Measurements from ENCODE around the gene RWDD4. TPM values are rescaled to one million over a fixed set of nuclear protein-coding genes. Genes with fewer than 3 reads are reported as not detected.

Gene RWDD4
- polyA plus RNA-seq (2013) = 22.0 and 22.3 TPM in 2 replicates

DNA sequence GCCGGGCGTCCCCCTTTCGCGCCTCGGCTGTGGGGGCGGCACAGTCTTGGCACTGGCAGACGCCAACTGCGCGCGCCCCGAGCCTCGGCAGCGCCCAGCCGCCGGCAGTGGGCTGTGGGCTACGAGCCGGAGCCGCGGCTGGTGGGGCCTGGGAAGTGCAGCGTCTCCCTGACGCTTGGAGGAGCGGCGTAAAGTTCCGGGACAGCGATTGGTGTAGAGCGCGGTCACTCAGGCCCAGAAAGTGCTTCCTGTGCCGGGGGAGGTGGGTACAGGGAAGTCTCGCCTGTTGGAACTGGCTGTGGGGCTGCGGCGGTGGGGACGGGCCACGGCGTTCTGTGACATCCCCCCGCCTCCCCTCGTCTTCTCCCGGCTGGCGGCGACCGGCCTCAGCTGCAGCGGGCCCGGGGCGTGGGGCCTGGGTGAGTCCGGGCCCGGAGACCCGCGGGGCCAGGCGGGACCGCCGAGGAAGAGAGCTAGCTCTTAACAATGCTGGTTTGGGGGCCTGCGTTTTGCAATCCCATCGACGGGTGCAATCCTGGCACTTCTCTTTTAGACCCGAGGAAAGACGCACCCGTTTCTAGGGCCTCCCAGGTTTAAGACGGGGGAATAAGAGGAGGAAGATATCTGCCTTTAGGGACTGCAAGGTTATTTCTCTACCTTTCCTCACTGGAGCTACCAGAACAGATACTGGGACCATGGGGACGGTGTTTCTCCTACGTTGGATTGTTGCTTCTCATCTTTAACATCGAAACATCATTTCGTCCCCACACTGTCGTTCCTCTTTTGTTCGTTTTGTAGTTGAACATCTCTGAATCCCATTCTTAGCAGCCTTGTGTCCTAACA, at the start of gene RWDD4, which contains the start of gene TRAPPC11:
Gene RWDD4, minus strand, starts transcription at position 157 of the 843 bp plus-strand sequence. CDS start 233 bp downstream, outside the sequence.
Gene TRAPPC11, plus strand, starts transcription at position 265 of the 843 bp plus-strand sequence. CDS start 4,575 bp downstream, outside the sequence.
- peak; percentile 98 to 99 for DNase-seq
- H2BK5ac ChIP-seq (ENCODE audit: low read depth, low read length, poor library complexity) = peak within 1 kb of the TSS; percentile 58
- peak within 1 kb of the TSS; percentile 86 for H3K4me2 ChIP-seq (ENCODE audit: low read length)
- peak within 1 kb of the TSS; percentile 91 for H3K9ac ChIP-seq (ENCODE audit: low read length)
- peaks cover 7% of the 10 kb centered on the region for H3K79me2 ChIP-seq (ENCODE audit: control insufficient read depth, insufficient read depth, low read length, poor library complexity)
- no peaks in the 10 kb centered on the region for H3K27me3 ChIP-seq (ENCODE audit: insufficient read depth, low read length)
- H2BK120ac ChIP-seq (ENCODE audit: insufficient read depth, low read length, poor library complexity) = peak within 1 kb of the TSS; percentile 79
- peaks cover 0 to 5% of the 10 kb centered on the region in 2 experiments for H3K4me1 ChIP-seq (ENCODE audit: control insufficient read depth in 1 of 2, insufficient read depth in 2 of 2, low read length in 2 of 2)
- H3K4ac ChIP-seq (ENCODE audit: low read depth, low read length) = peak within 1 kb of the TSS; percentile 61
- peak within 1 kb of the TSS; percentile 84 for H4K91ac ChIP-seq (ENCODE audit: low read depth, low read length)
- H4K8ac ChIP-seq (ENCODE audit: low read depth, low read length) = peak within 1 kb of the TSS; percentile 84
- no peak within 1 kb of the TSS for H2AK5ac ChIP-seq (ENCODE audit: low read length)
- peak within 1 kb of the TSS; percentile 57 for H3K18ac ChIP-seq (ENCODE audit: low read length)
- no peak within 1 kb of the TSS for H3K23ac ChIP-seq (ENCODE audit: low read length)
- peaks cover 7% of the 10 kb centered on the region for H3K79me1 ChIP-seq (ENCODE audit: low read length)
- peaks cover 0 to 5% of the 10 kb centered on the region in 2 experiments for H3K36me3 ChIP-seq (ENCODE audit: control insufficient read depth in 1 of 2, insufficient read depth in 2 of 2, low read length in 2 of 2)
- peak within 1 kb of the TSS; percentile 98 for H2AFZ ChIP-seq (ENCODE audit: insufficient read depth, low read length, poor library complexity)
- peak within 1 kb of the TSS; percentile 93 for H3K4me3 ChIP-seq (ENCODE audit: low read depth, low read length)
- H3K27ac ChIP-seq (ENCODE audit: low read depth, low read length) = peak within 1 kb of the TSS; percentile 34
- no peak within 1 kb of the TSS for H2BK12ac ChIP-seq (ENCODE audit: low read length)
- H3K9me3 ChIP-seq (ENCODE audit: insufficient read depth, low read depth, low read length) = no peaks in the 10 kb centered on the region
- peak within 1 kb of the TSS; percentile 89 for H3K14ac ChIP-seq (ENCODE audit: low read length)
- WGBS (ENCODE audit: extremely low coverage, insufficient coverage, insufficient read length) = no CpG with 5 or more reads among the region's 63 CpGs
- peak within 1 kb of the TSS; percentile 70 for H4K12ac ChIP-seq (ENCODE audit: low read depth, low read length)

GRCh38 chr4:183702492-183702891, 43.5 kb upstream of the RWDD4 start:
- H3K4me2 ChIP-seq (ENCODE audit: low read length) = no peak overlapping the region
- H3K18ac ChIP-seq (ENCODE audit: low read length) = no peak overlapping the region
- H3K9ac ChIP-seq (ENCODE audit: low read length) = no peak overlapping the region
- no peak overlapping the region for H3K4ac ChIP-seq (ENCODE audit: low read depth, low read length)
- no peak overlapping the region for H4K8ac ChIP-seq (ENCODE audit: low read depth, low read length)
- no peaks in the 10 kb centered on the region for H3K79me2 ChIP-seq (ENCODE audit: control insufficient read depth, insufficient read depth, low read length, poor library complexity)
- no peak overlapping the region for H2AK5ac ChIP-seq (ENCODE audit: low read length)
- no peak overlapping the region for H4K12ac ChIP-seq (ENCODE audit: low read depth, low read length)
- DNase-seq = no peak
- H2BK120ac ChIP-seq (ENCODE audit: insufficient read depth, low read length, poor library complexity) = no peak overlapping the region
- H2BK5ac ChIP-seq (ENCODE audit: low read depth, low read length, poor library complexity) = no peak overlapping the region
- no peak overlapping the region for H3K14ac ChIP-seq (ENCODE audit: low read length)
- H3K27ac ChIP-seq (ENCODE audit: low read depth, low read length) = no peak overlapping the region
- no peak overlapping the region for H3K23ac ChIP-seq (ENCODE audit: low read length)
- H3K79me1 ChIP-seq (ENCODE audit: low read length) = no peaks in the 10 kb centered on the region
- H2AFZ ChIP-seq (ENCODE audit: insufficient read depth, low read length, poor library complexity) = no peak overlapping the region
- no peaks in the 10 kb centered on the region for H3K27me3 ChIP-seq (ENCODE audit: insufficient read depth, low read length)
- WGBS (ENCODE audit: extremely low coverage, insufficient coverage, insufficient read length) = no CpG with 5 or more reads among the region's 1 CpG
- no peak overlapping the region for H4K91ac ChIP-seq (ENCODE audit: low read depth, low read length)
- H3K9me3 ChIP-seq (ENCODE audit: insufficient read depth, low read depth, low read length) = no peaks in the 10 kb centered on the region
- H3K4me3 ChIP-seq (ENCODE audit: low read depth, low read length) = no peak overlapping the region
- H3K36me3 ChIP-seq (ENCODE audit: control insufficient read depth in 1 of 2, insufficient read depth in 2 of 2, low read length in 2 of 2) = peaks cover 17 to 31% of the 10 kb centered on the region in 2 experiments
- no peak overlapping the region for H2BK12ac ChIP-seq (ENCODE audit: low read length)
- no peaks in the 10 kb centered on the region for H3K4me1 ChIP-seq (ENCODE audit: control insufficient read depth in 1 of 2, insufficient read depth in 2 of 2, low read length in 2 of 2)

- Histone ChIP-seq H3K4me1 (ENCODE audit: control insufficient read depth in 1 of 2, insufficient read depth in 2 of 2, low read length in 2 of 2) (no peaks in the 10 kb centered on the region), H2AFZ (ENCODE audit: insufficient read depth, low read length, poor library complexity) (no peak overlapping the region), H2AK5ac (ENCODE audit: low read length) (no peak overlapping the region), H3K27me3 (ENCODE audit: insufficient read depth, low read length) (no peaks in the 10 kb centered on the region), H3K4ac (ENCODE audit: low read depth, low read length) (no peak overlapping the region), H4K12ac (ENCODE audit: low read depth, low read length) (no peak overlapping the region), H3K23ac (ENCODE audit: low read length) (no peak overlapping the region), H3K4me2 (ENCODE audit: low read length) (no peak overlapping the region), H4K91ac (ENCODE audit: low read depth, low read length) (no peak overlapping the region), H3K36me3 (ENCODE audit: control insufficient read depth in 1 of 2, insufficient read depth in 2 of 2, low read length in 2 of 2) (peaks cover 22 to 33% of the 10 kb centered on the region in 2 experiments), H3K18ac (ENCODE audit: low read length) (no peak overlapping the region), H3K4me3 (ENCODE audit: low read depth, low read length) (no peak overlapping the region), H3K27ac (ENCODE audit: low read depth, low read length) (no peak overlapping the region), H3K9me3 (ENCODE audit: insufficient read depth, low read depth, low read length) (no peaks in the 10 kb centered on the region), H3K79me1 (ENCODE audit: low read length) (no peaks in the 10 kb centered on the region), H4K8ac (ENCODE audit: low read depth, low read length) (no peak overlapping the region), H3K79me2 (ENCODE audit: control insufficient read depth, insufficient read depth, low read length, poor library complexity) (no peaks in the 10 kb centered on the region), H3K9ac (ENCODE audit: low read length) (no peak overlapping the region), H2BK5ac (ENCODE audit: low read depth, low read length, poor library complexity) (no peak overlapping the region), H3K14ac (ENCODE audit: low read length) (no peak overlapping the region), H2BK12ac (ENCODE audit: low read length) (no peak overlapping the region), H2BK120ac (ENCODE audit: insufficient read depth, low read length, poor library complexity) (no peak overlapping the region)
- WGBS (ENCODE audit: extremely low coverage, insufficient coverage, insufficient read length) = no CpG with 5 or more reads among the region's 4 CpGs
- peak; percentile 9 to 59 for DNase-seq
Measured at GRCh38 chr4:183700407-183700806, 41.4 kb upstream of the RWDD4 start.

- Histone ChIP-seq H3K18ac (ENCODE audit: low read length) (no peak overlapping the region), H3K9ac (ENCODE audit: low read length) (no peak overlapping the region), H2AK5ac (ENCODE audit: low read length) (no peak overlapping the region), H3K23ac (ENCODE audit: low read length) (no peak overlapping the region), H3K4me3 (ENCODE audit: low read depth, low read length) (no peak overlapping the region), H2BK12ac (ENCODE audit: low read length) (no peak overlapping the region), H3K27ac (ENCODE audit: low read depth, low read length) (no peak overlapping the region), H3K79me1 (ENCODE audit: low read length) (no peaks in the 10 kb centered on the region), H4K12ac (ENCODE audit: low read depth, low read length) (no peak overlapping the region), H3K27me3 (ENCODE audit: insufficient read depth, low read length) (no peaks in the 10 kb centered on the region), H3K79me2 (ENCODE audit: control insufficient read depth, insufficient read depth, low read length, poor library complexity) (no peaks in the 10 kb centered on the region), H2BK5ac (ENCODE audit: low read depth, low read length, poor library complexity) (no peak overlapping the region), H4K91ac (ENCODE audit: low read depth, low read length) (no peak overlapping the region), H3K9me3 (ENCODE audit: insufficient read depth, low read depth, low read length) (no peaks in the 10 kb centered on the region), H3K4ac (ENCODE audit: low read depth, low read length) (no peak overlapping the region), H2BK120ac (ENCODE audit: insufficient read depth, low read length, poor library complexity) (no peak overlapping the region), H2AFZ (ENCODE audit: insufficient read depth, low read length, poor library complexity) (no peak overlapping the region), H3K36me3 (ENCODE audit: control insufficient read depth in 1 of 2, insufficient read depth in 2 of 2, low read length in 2 of 2) (peaks cover 22 to 31% of the 10 kb centered on the region in 2 experiments), H4K8ac (ENCODE audit: low read depth, low read length) (no peak overlapping the region), H3K4me1 (ENCODE audit: control insufficient read depth in 1 of 2, insufficient read depth in 2 of 2, low read length in 2 of 2) (no peaks in the 10 kb centered on the region), H3K14ac (ENCODE audit: low read length) (no peak overlapping the region), H3K4me2 (ENCODE audit: low read length) (no peak overlapping the region)
- no peak for DNase-seq
Measured at GRCh38 chr4:183698909-183699308, 39.9 kb upstream of the RWDD4 start.
